Peyer's patch (tissue), 4 donors: ENCODE results near the gene DFFA. TPM values are rescaled to one million over a fixed set of nuclear protein-coding genes. Genes with fewer than 3 reads are reported as not detected.

Experiments used
- DNase-seq, 3 donors: peaks; one replicate each; pipeline ENCODE4 v3.0.0-alpha.2; 2017 to 2019
- H3K27ac ChIP-seq, 4 donors: fragments of 200-600 bp; sonication (generic); one replicate each; pipeline ENCODE4 v1.5.1; 2016 to 2019
- H3K27me3 ChIP-seq, 2 donors: fragments of 200-600 bp; sonication (generic); one replicate each; pipeline ENCODE4 v1.5.1; 2019
- H3K36me3 ChIP-seq, 3 donors: fragments of 200-600 bp; sonication (generic); one replicate each; pipeline ENCODE4 v1.5.1; 2016 to 2019
- H3K4me1 ChIP-seq, 4 donors: fragments of 200-600 bp; sonication (generic); one replicate each; pipeline ENCODE4 v1.5.1; 2016 to 2019
- H3K4me3 ChIP-seq, 4 donors: fragments of 200-600 bp; sonication (generic); 1 replicate in 3 of 4; 2 replicates in 1 of 4; pipeline ENCODE4 v1.5.1; 2016 to 2019; ENCODE audit warnings: mild to moderate bottlenecking in 1 of 4
- H3K9me3 ChIP-seq, 4 donors: fragments of 200-600 bp; sonication (generic); one replicate each; pipeline ENCODE4 v1.5.1; 2016 to 2019; ENCODE audit warnings: mild to moderate bottlenecking in 1 of 4
- POLR2A ChIP-seq, 2 donors: fragments of 450-650 bp; IDR thresholded peaks; one replicate each; pipeline ENCODE4 v1.5.1; 2017; ENCODE audit warnings: antibody characterized with exemption in 2 of 2, mild to moderate bottlenecking in 2 of 2, moderate library complexity in 2 of 2
- total RNA-seq, 4 donors: library from RNA; depleted of rRNA; stranded (reverse); fragments of >200 nt; gene quantifications; one replicate each; pipeline ENCODE4 v1.1.0, GENCODE V29; 2016
- TF ChIP-seq, protein P1 (sequence below), 6 experiments: fragments of 450-650 bp in 4 of 6; fragments of 200-600 bp in 2 of 6; sonication (generic) in 1 of 6; IDR thresholded peaks; one replicate each; pipeline ENCODE4 v1.5.1; 2017 to 2019; ENCODE audit warnings: antibody characterized with exemption in 6 of 6, mild to moderate bottlenecking in 3 of 6, moderate library complexity in 1 of 6

Gene DFFA
- total RNA-seq, 4 donors from 2014 or later, result 13.1 to 25.0 (median 21.9) TPM

DNA sequence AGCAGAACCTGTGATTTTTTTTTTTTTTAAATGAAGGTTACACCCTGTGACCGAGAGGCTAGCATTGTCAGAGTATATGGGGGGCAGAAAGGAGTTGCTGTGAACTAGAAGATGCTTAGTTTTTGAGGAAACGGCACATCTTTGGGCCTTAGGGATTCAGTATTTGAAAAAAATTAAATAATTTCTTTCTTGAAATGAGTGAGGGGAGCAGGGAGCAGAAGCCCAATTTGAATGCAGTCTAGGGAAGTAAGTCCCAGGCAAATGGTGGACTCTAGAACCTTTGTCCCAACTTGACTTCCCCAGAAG is 45.3 kb upstream of the DFFA start:
- H3K36me3 ChIP-seq, result no peaks in the 10 kb centered on the region
- H3K4me1 ChIP-seq, result peaks cover 0 to 5% (median 0%) of the 10 kb centered on the region in 4 donors
- H3K27me3 ChIP-seq, result no peaks in the 10 kb centered on the region
- TF ChIP-seq POLR2A (IDR thresholded peaks at IDR 0.05), result no peak
- TF ChIP-seq, protein P1, sequence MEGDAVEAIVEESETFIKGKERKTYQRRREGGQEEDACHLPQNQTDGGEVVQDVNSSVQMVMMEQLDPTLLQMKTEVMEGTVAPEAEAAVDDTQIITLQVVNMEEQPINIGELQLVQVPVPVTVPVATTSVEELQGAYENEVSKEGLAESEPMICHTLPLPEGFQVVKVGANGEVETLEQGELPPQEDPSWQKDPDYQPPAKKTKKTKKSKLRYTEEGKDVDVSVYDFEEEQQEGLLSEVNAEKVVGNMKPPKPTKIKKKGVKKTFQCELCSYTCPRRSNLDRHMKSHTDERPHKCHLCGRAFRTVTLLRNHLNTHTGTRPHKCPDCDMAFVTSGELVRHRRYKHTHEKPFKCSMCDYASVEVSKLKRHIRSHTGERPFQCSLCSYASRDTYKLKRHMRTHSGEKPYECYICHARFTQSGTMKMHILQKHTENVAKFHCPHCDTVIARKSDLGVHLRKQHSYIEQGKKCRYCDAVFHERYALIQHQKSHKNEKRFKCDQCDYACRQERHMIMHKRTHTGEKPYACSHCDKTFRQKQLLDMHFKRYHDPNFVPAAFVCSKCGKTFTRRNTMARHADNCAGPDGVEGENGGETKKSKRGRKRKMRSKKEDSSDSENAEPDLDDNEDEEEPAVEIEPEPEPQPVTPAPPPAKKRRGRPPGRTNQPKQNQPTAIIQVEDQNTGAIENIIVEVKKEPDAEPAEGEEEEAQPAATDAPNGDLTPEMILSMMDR (IDR thresholded peaks at IDR 0.05), result no peak
- H3K27ac ChIP-seq, result no peak overlapping the region
- no peak overlapping the region for H3K4me3 ChIP-seq
- no peaks in the 10 kb centered on the region for H3K9me3 ChIP-seq
- DNase-seq, result no peak

DNA sequence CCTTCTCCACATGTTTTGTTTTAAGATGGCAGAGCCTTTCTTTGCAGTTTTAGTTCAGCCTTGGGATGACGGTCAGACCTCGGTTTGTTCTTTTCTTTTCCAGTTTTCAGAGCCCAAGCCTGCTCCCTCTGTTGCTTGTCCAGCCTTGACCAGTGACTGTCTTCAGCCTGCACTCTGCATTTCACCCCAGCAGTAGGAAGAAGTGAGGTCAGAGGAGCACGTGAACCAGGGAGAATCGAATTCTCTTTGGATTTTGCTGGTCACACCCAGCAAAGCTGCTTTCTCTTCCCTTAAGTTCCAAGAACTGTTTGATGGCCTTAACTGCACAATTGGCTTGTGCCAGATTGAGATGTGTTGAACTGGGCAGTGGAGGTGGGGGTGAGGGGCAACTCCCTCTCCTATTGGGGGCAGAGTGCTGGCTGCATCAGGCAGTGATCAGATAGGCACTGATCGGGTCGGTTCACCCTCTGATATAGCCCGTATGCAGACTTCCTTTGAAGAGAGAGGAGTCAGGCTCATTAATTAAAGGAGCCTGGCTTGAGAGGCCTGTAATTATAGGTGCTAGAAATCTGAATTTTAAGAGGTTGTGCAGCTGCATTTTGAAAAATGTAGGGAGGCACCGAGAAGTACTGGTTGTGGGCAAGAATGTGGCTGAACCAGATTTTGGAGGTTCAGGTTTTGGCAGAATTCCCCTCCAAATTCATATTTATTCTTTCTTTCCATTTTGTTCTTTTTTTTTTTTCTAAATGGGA is 44.8 kb upstream of the DFFA start:
- Histone ChIP-seq H3K36me3 (no peaks in the 10 kb centered on the region), H3K4me3 (no peak overlapping the region), H3K27ac (no peak overlapping the region), H3K4me1 (peaks cover 0 to 5% (median 0%) of the 10 kb centered on the region in 4 donors), H3K27me3 (no peaks in the 10 kb centered on the region), H3K9me3 (no peaks in the 10 kb centered on the region)
- no peak for DNase-seq
- TF ChIP-seq, protein P1 (IDR thresholded peaks at IDR 0.05), result no peak
- TF ChIP-seq POLR2A (IDR thresholded peaks at IDR 0.05), result no peak

- TF ChIP-seq, protein P1 (IDR thresholded peaks at IDR 0.05), result no peak
- no peak for TF ChIP-seq POLR2A (IDR thresholded peaks at IDR 0.05)
- Histone ChIP-seq H3K4me1 (peaks cover 0 to 12% (median 0%) of the 10 kb centered on the region in 4 donors), H3K27me3 (no peaks in the 10 kb centered on the region), H3K4me3 (no peak overlapping the region), H3K27ac (no peak overlapping the region), H3K9me3 (no peaks in the 10 kb centered on the region), H3K36me3 (no peaks in the 10 kb centered on the region)
- DNase-seq, result no peak
Measured at GRCh38 chr1:10515976-10516750, 43.8 kb upstream of the DFFA start.

- TF ChIP-seq, protein P1 (IDR thresholded peaks at IDR 0.05), result no peak
- TF ChIP-seq POLR2A (IDR thresholded peaks at IDR 0.05), result no peak
- Histone ChIP-seq H3K36me3 (no peaks in the 10 kb centered on the region), H3K27ac (no peak overlapping the region), H3K4me1 (peaks cover 0 to 19% (median 2%) of the 10 kb centered on the region in 4 donors), H3K27me3 (no peaks in the 10 kb centered on the region), H3K4me3 (no peak overlapping the region), H3K9me3 (no peaks in the 10 kb centered on the region)
- DNase-seq, result no peak
Measured at GRCh38 chr1:10515301-10515975, 43.1 kb upstream of the DFFA start.

- Histone ChIP-seq H3K27me3 (no peaks in the 10 kb centered on the region), H3K27ac (no peak overlapping the region), H3K9me3 (no peaks in the 10 kb centered on the region), H3K4me3 (no peak overlapping the region), H3K36me3 (no peaks in the 10 kb centered on the region), H3K4me1 (peaks cover 0 to 27% (median 4%) of the 10 kb centered on the region in 4 donors)
- no peak for TF ChIP-seq POLR2A (IDR thresholded peaks at IDR 0.05)
- TF ChIP-seq, protein P1 (IDR thresholded peaks at IDR 0.05), result peak in 4 of 6 experiments; percentile 19 to 48 (median 40)
- no peak for DNase-seq
Measured at GRCh38 chr1:10514490-10515235, 42.3 kb upstream of the DFFA start.
